ENCODE data around the gene MARCHF9. TPM values are rescaled to one million over a fixed set of nuclear protein-coding genes. Genes with fewer than 3 reads are reported as not detected.
A peak's percentile ranks its signal among the peaks of the same experiment; 100 is the strongest.

The MARCHF9 gene
- total RNA-seq, 1 donor from 2014 or later, result 13.1 TPM

DNA sequence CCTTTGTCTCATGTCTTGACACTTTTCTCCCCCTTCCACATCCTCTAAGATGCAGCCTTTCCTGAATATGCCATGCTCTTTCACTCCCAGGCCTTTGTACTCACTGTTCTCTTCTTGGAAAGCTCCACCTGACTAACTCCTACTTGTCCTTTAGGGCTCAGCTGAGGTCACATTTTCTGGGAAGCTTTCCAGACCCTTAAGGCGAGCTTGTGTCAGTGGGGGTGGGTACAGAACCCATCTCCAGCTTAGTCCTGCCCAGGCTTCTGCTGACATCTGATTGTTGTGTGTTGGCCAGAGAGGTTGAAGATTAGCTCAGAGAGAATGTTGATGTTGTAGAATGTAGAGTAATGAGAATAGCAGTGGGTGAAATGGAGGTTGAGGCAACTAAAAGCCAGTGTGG is 24.8 kb downstream of the MARCHF9 start:
- intact Hi-C loops (cut with DNase I), result no loop called here
- no peak for DNase-seq (ENCODE audit: low spot score)

DNA sequence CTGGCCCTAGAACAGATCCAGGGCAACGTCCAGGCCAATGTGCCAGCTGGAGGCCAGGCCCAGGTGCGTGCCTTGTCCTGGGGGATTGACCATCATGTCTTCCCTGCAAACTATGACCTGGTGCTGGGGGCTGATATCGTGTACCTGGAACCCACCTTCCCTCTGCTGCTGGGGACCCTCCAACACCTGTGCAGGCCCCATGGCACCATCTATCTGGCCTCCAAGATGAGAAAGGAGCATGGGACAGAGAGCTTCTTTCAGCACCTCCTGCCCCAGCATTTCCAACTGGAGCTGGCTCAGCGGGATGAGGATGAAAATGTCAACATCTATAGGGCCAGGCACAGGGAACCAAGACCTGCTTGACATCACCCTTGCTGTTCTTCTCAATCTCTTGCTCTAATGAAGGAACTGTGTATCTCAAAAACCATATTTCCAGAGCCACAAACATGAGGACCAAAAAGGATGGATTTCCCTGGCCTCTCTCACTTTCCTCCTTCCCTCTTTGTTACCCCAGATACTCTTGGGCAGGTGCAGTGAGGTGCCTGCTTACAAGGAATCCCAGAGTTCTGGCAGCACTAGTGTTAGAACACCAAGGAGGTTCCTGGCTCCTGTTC is 25.5 kb downstream of the MARCHF9 start:
- intact Hi-C loops (cut with DNase I), result no loop called here
- no peak for DNase-seq (ENCODE audit: low spot score)

DNA sequence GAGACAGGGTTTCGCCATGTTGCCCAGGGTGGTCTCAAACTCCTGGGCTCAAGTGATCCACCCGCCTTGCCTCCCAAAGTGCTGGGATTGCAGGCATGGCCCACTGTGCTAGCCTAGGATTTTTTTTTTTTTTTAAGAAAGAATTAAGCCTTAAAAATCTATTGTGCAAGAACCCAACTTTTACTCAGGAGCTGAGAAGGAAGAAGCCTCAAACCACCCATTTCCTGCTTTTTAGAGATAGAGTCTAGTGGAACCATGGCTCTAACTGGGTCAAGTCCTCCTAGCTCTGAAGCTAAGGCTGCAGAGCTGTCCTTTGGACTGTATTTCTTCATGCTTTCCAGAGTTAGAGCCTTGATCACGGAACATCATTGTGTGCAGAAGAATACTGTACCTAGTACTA is 26.3 kb downstream of the MARCHF9 start:
- DNase-seq (ENCODE audit: low spot score), result no peak
- intact Hi-C loops (cut with DNase I), result no loop called here

DNA sequence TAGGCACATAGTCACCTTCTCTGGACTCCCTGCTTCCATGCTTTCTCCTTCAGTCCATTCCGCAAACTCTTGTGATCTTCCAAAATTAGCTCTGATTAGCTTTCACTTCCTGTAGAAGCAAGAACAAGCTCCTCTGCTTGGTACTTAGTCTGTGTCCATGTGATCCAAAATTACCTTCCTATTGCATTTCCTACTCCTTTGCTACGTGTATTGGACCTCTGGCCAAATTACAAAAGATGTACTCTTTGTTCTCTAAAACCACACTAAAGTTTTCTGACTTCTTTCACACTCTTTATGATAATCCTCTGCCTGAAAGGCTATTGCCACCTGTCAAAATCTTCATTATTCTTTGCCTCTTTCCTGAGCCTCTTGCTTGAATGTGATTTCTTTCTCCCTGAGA is 26.9 kb downstream of the MARCHF9 start:
- DNase-seq (ENCODE audit: low spot score), result no peak
- intact Hi-C loops (cut with DNase I), result loop anchor here (1.0 to 2.0 kb wide), 2 partner anchors 10 to 21 kb away; partner anchors contain the start of genes EEF1AKMT3 and METTL1

DNA sequence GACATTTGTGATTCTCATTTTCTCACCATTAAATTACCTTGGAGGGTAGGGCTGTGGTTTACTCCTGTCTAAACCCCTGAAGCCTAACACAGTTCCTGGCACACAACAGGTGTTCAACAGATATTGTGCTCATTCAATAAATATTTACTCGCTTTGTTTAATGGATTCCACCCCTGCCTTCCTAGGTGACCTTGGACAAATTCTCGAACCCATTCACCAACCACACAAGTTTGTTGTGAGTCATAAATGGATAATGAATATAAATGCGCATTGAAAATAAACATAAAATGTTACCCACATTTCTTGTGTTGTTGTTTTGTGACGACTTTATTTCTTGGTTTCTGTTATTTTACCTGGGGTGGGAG is 27.3 kb downstream of the MARCHF9 start:
- no peak for DNase-seq (ENCODE audit: low spot score)
- intact Hi-C loops (cut with DNase I), result loop anchor here (1.0 to 2.0 kb wide), 2 partner anchors 10 to 21 kb away; partner anchors contain the start of genes EEF1AKMT3 and METTL1

DNA sequence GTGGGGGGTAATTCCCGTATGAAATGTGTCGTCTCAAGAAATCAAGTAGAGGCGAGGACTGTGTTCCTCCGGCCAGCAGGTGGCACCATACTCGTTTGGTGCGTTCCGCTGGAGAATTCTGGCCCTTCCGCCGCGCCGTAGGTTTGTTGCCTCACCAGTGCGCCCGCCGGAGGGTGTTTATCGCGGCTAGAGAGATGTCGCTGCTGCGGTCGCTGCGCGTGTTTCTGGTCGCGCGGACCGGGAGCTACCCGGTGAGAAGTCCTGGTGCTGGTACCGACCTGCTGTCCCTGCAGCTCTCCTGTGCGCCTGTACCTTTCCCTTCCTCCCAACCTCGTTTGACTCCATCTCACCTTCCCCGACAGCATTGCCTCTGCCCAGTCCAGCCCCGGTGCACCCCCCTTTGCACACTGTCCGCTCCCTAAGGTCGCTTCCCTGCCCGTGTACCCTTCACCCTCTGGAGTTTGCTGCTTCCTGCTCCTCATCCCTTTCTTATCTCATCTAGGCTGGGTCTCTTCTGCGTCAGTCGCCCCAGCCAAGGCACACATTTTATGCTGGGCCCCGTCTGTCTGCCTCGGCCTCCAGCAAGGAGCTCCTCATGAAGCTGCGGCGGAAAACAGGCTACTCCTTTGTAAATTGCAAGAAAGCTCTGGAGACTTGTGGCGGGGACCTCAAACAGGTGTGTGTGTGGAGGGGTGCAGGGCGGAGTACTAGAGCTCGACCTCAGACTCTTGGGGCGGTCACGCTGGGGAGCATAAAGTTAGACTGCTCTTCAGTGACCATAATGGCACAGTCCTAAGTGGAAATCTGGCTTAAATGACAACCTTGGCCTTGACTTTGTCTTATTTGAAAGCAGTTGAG is 27.9 kb downstream of the MARCHF9 start, which contains the start of gene TSFM:
TSS of gene TSFM (plus strand) at position 180 of the 858 bp plus-strand sequence. CDS start at position 195, 15 bp downstream.
- intact Hi-C loops (cut with DNase I), result loop anchor here (1.0 to 2.0 kb wide), 2 partner anchors 11 to 20 kb away; partner anchors contain the start of genes EEF1AKMT3 and METTL1
- peak; percentile 97 for DNase-seq (ENCODE audit: low spot score)

DNA sequence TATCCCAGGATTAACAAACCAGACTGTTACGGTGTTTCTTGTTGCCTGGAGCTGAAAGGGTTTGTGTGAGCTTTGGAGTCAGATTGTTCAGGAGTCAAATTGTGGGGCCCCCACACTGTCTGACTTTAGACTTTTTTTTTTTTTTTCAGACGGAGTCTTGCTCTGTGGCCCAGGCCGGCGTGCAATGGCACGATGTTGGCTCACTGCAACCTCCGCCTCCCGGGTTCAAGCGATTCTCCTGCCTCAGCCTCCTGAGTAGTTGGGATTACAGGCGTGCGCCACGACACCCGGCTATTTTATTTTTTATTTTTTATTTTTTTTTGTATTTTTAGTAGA is 28.5 kb downstream of the MARCHF9 start:
- intact Hi-C loops (cut with DNase I), result loop anchor here (2.0 kb wide), 1 partner anchor 19 kb away; no protein-coding TSS in a partner anchor
- no peak for DNase-seq (ENCODE audit: low spot score)

DNA sequence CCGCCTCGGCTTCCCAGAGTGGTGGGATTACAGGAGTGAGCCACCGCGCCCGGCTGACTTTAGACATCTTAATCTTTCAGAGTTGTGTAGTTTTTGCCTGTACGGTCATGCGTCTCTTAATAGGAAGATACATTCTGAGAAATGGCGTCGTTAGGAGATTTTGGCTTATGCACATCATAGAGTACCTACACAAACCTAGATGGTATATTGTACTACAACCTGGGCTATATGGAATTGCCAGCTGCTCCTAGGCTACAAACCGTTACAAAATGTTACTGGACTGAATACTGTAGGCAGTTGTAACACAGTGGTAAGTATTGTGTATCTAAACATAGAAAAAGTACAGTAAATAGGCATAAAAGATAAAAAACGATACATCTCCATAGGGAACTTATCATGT is 29.0 kb downstream of the MARCHF9 start:
- intact Hi-C loops (cut with DNase I), result loop anchor here (2.0 kb wide), 1 partner anchor 19 kb away; no protein-coding TSS in a partner anchor
- DNase-seq (ENCODE audit: low spot score), result no peak

DNA sequence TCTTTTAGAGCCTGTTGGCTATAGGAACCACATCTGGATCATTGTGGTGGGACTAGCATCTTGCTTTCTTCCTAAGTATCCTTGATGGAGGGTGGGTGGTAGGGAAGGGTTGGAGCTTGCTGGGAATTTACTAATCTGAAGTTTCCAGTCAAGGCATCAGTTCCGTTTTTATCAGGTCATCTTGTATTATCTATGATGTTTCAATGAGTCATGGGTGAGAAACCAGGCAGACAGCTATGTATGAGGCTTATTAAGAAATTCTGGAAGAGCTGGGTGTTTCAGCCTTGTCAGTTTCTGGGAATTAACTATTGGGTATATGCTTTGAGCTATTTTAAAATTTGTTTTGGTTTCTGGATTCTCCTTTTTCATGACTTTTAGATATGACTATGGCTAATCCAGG is 39.0 kb downstream of the MARCHF9 start:
- no peak for DNase-seq (ENCODE audit: low spot score)
- intact Hi-C loops (cut with DNase I), result no loop called here

DNA sequence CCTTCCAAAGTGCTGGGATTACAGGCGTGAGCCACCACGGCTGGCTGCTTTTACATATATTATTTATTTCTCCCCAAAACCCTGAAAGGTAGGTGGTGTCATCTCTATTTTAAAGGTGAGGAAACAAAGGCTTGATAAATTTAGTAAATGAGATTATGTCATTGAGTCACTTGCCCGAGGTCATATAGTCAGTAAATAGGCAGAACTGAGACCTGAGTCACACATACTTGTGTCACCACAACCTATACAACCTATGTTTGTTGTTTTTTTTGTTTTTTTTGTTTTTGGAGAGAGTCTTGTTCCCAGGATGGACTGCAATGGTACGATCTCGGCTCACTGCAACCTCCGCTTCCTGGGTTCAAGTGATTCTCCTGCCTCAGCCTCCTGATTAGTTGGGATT is 40.5 kb downstream of the MARCHF9 start:
- no peak for DNase-seq (ENCODE audit: low spot score)
- intact Hi-C loops (cut with DNase I), result no loop called here

DNA sequence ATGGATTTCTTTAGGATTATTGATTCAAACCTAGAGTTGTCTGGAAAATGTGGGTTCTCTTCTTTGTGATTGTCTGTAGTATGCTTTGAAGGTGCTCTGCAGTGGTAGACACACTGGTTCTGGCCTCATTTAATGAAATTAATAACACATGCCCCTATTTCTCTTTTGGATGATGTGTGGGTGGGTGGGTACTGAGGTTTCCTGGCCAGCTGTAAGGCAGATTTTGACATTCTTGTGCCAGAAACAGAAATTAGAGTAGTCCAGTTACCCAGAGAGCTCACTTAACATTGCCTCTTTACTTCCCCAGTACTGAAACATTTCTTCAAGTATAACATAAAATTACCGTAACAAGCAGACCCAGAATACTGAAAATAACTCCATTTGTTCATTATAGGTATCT is 42.1 kb downstream of the MARCHF9 start:
- intact Hi-C loops (cut with DNase I), result no loop called here
- DNase-seq (ENCODE audit: low spot score), result no peak

DNA sequence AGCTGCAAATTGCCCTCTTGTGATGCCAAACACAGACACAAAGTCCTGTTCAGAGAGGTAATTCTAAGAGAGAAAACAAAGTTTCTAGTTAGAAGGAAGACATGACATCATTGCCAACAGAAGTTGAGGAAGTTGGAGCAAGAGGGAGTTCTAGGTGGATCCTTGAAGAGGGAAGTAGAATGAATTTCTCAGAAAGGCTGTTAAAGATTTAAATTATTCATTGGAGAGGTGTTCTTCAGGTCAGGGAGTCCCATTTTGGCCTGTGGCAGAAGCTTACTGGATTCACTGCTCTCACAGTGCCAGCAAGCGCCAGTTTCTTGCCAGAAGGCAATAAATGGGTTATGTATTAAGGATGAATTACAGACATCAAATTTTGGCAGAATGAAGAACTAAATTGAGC is 43.0 kb downstream of the MARCHF9 start:
- intact Hi-C loops (cut with DNase I), result no loop called here
- no peak for DNase-seq (ENCODE audit: low spot score)

DNA sequence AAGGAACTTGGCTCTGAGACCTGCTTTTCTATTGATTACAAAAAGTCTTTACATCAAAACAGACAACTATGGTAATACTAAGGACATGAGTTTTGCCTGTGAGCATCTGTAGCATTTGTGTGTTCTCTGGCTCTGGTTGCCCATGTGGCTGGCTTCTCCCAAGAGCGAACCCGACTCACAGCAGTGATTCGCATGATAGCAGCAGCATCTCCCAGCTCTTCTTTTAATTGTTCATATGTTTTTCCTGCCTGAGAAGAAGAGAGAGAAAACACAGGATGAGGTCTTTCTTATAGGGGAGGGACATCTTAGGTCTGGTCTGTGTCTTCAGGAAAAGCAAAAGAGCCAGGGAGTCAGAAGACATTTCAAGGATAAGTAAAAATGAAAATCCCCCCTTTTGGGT is 46.1 kb downstream of the MARCHF9 start:
- no peak for DNase-seq (ENCODE audit: low spot score)
- intact Hi-C loops (cut with DNase I), result no loop called here

DNA sequence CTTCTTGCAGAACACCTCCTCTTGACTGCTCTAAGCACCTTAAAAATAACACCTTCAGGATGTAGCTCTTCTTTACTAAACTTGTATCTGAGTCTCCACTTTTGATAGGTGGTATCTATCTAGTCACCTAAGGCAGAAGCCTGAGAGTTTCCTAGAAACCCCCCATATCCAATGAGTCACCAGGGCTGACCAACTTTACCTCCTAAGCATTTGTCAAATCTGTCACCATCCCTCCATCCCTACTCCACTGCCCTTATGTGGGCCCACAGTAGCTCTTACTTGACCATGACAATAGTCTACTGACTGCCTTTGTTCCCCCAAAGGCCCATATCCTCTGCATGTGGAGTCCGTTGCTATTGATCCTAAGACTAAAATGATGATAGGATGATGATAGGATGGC is 47.7 kb downstream of the MARCHF9 start:
- intact Hi-C loops (cut with DNase I), result loop anchor here (2.0 kb wide), 3 partner anchors 20 to 102 kb away; partner anchors contain the start of gene TSFM

DNA sequence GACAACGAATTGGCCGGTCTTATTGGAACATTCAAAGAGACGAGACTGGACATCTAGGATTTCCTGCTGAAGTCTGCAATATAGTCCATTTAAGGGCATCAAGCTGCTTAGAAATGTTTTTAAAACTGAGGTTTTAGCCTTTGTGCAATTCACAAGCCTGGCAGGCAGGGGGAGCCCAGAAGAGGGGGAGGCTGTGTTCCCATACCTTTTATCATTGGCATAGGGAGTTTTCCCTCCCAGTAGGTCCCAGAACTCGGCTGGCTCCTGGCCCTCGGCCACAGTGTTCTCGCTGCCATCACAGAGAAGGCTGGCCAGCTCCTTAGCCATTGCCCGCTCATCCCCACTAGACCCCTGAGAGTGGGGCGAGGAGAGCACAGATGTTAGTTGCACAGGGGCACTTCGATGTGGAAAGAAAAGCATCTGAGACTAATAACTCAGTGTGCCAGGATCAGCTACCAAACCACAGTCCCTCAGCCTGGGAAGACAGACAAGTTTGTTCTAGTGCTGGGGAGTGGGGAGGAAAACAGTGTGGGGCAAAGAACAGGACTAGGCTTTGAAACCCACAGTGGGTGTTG is 48.5 kb downstream of the MARCHF9 start:
- DNase-seq (ENCODE audit: low spot score), result no peak
- intact Hi-C loops (cut with DNase I), result loop anchor here (2.0 kb wide), 3 partner anchors 21 to 101 kb away; partner anchors contain the start of gene TSFM

More for the DNA sequence above, 47.7 kb downstream of the MARCHF9 start:
- no peak for DNase-seq (ENCODE audit: low spot score)

DNA sequence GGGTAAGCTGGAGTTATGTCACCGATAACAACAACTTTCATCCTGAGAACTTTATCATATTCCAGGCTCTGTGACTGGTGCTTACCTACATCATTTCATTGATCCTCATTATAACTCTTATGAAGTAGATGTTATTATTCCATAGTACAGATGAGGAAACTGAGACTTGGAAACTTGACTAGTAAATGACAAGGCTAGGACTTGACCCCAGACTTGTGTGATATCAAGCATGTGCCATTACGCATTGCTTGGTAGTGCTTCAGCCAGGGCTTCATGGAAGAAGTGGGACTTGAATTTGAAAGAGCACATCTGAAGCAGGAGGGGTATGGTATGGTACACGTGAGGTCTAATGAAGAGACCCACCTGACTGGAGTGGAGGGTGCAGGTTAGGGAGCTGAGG is 51.8 kb downstream of the MARCHF9 start:
- no peak for DNase-seq (ENCODE audit: low spot score)
- intact Hi-C loops (cut with DNase I), result no loop called here

DNA sequence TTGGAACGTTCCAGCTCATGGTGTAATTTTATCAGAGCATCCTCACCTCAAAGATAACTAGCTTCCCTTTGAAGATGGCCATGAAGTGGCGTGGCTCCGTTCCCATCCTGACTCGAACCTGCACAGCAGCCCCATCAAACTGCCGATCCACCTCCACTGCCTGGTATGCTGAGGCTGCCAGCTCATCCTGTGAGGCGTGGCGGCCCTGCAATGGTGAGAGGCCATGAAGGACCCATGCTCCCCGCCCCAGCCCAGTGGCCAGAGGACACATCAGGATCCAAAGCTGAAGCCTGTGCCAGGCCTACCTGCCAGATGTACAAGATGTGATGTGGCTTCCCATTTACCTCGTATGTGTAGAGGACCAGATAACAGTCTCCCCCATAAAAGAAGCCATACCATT is 52.4 kb downstream of the MARCHF9 start:
- DNase-seq (ENCODE audit: low spot score), result no peak
- intact Hi-C loops (cut with DNase I), result no loop called here

DNA sequence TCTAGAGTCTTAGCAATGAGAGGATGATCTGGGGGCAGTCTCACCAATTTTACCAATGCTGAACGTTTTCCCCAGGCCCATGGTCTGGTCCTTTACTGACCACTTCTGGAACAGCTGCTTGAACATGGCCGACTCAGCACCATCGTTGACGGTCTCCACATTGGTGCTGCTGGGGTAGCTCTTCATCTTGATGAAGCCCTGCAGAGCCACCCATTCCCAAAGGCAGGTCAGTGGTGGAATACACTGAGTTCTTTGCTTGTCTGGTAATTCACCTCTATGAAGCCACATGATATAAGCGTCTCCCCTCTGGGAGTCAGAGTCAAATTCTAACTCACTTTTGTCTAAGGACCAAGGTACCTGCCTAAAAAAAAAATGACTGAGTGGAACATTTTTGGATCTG is 53.4 kb downstream of the MARCHF9 start:
- intact Hi-C loops (cut with DNase I), result no loop called here
- no peak for DNase-seq (ENCODE audit: low spot score)

DNA sequence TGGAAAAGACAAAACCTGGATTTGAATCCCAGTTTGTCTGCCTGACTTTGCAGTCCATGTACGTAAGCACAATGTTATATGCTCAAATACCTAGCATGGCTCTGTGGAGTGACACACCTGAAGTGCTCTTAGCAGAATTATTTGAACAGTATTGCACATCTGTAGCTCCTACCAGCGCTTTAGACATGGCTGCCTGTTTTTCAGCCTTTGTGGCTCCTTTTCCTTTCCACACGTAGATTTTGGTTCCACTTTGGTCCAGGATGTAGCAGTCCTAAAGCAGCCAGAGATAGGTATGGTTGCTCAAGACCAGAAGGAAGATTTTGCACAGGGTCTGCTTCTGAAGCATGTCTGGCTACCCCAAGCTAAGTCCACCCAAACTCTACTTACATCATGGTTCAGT is 54.5 kb downstream of the MARCHF9 start:
- intact Hi-C loops (cut with DNase I), result no loop called here
- DNase-seq (ENCODE audit: low spot score), result no peak
